Upper lobe of left lung (tissue), 6 donors: ENCODE results near the gene RBM19. TPM values are rescaled to one million over a fixed set of nuclear protein-coding genes. Genes with fewer than 3 reads are reported as not detected.

Experiments used
- ATAC-seq, 2 donors: fragments of 200-7000 bp; cut with Tn5 transposase; one replicate each; pipeline ENCODE4 v1.9.1; 2022; ENCODE audit warnings: mild to moderate bottlenecking in 2 of 2, moderate library complexity in 2 of 2; ENCODE audit not compliant: low FRiP score in 2 of 2
- DNase-seq, 2 donors: peaks; one replicate each; pipeline ENCODE4 v3.0.0-alpha.2; 2019 to 2020
- H3K27ac ChIP-seq, 4 donors: fragments of 200-600 bp; sonication (generic); one replicate each; pipeline ENCODE4 v1.5.1; 2016 to 2019
- H3K27me3 ChIP-seq, 4 donors: fragments of 200-600 bp; sonication (generic); one replicate each; pipeline ENCODE4 v1.5.1; 2017 to 2019
- H3K36me3 ChIP-seq, 4 donors: fragments of 200-600 bp; sonication (generic); one replicate each; pipeline ENCODE4 v1.5.1; 2016 to 2019
- H3K4me1 ChIP-seq, 4 donors: fragments of 200-600 bp; sonication (generic); one replicate each; pipeline ENCODE4 v1.5.1; 2018 to 2019
- H3K4me3 ChIP-seq, 4 donors: fragments of 200-600 bp; sonication (generic); one replicate each; pipeline ENCODE4 v1.5.1; 2017 to 2019; ENCODE audit warnings: mild to moderate bottlenecking in 2 of 4, moderate library complexity in 1 of 4
- H3K9me3 ChIP-seq, 4 donors: fragments of 200-600 bp; sonication (generic); one replicate each; pipeline ENCODE4 v1.5.1; 2018 to 2019
- EP300 ChIP-seq, 4 donors: sonication (generic); formaldehyde crosslinking; IDR thresholded peaks; one replicate each; pipeline ENCODE4 v1.5.1; 2017; ENCODE audit warnings: antibody characterized with exemption in 4 of 4, control low read depth in 2 of 4
- POLR2A ChIP-seq, 4 donors: fragments of 450-650 bp; IDR thresholded peaks; one replicate each; pipeline ENCODE4 v1.5.1; 2016 to 2017; ENCODE audit warnings: antibody characterized with exemption in 4 of 4, mild to moderate bottlenecking in 2 of 4
- POLR2AphosphoS5 ChIP-seq, 2 donors: sonication (generic); formaldehyde crosslinking; IDR thresholded peaks; one replicate each; pipeline ENCODE4 v1.5.1; 2017; ENCODE audit warnings: antibody characterized with exemption in 2 of 2
- WGBS, 2 donors: methylation state at CpG; one replicate each; pipeline ENCODE4 v1.1.5; 2017 to 2018; 5-methylcytosine and 5-hydroxymethylcytosine counted together
- total RNA-seq, 6 donors: library from RNA; depleted of rRNA in 4 of 6; stranded (reverse); fragments of >200 nt in 4 of 6; gene quantifications; one replicate each; pipeline versions ENCODE4 v1.1.0 to v1.2.1, GENCODE V29; 2016 to 2021
- TF ChIP-seq, protein P1 (sequence below), 6 experiments: fragments of 450-650 bp in 4 of 6; fragments of 200-600 bp in 2 of 6; sonication (generic) in 2 of 6; IDR thresholded peaks; one replicate each; pipeline ENCODE4 v1.5.1; 2016 to 2019; ENCODE audit warnings: antibody characterized with exemption in 6 of 6
- donor health status: DM: no; HTN: no; CAD: no; lungs with moderate emphysema.
- donor health status: DM: no; HTN: yes; CAD: no; lungs with severe emphysema.

RBM19 gene
- total RNA-seq, 6 donors from 2014 or later, result 25.5 to 131 (median 39.9) TPM

GRCh38 chr12:113786107-113786506, 180.0 kb downstream of the RBM19 start:
- Histone ChIP-seq H3K9me3 (peaks cover 0 to 3% (median 0%) of the 10 kb centered on the region in 4 donors), H3K4me1 (no peaks in the 10 kb centered on the region), H3K27me3 (no peaks in the 10 kb centered on the region), H3K4me3 (no peak overlapping the region), H3K36me3 (no peaks in the 10 kb centered on the region), H3K27ac (no peak overlapping the region)
- ATAC-seq, result no peak
- 69 to 89% methylated on average over 2 of the region's 2 CpGs for WGBS, 2 donors
- TF ChIP-seq, protein P1, sequence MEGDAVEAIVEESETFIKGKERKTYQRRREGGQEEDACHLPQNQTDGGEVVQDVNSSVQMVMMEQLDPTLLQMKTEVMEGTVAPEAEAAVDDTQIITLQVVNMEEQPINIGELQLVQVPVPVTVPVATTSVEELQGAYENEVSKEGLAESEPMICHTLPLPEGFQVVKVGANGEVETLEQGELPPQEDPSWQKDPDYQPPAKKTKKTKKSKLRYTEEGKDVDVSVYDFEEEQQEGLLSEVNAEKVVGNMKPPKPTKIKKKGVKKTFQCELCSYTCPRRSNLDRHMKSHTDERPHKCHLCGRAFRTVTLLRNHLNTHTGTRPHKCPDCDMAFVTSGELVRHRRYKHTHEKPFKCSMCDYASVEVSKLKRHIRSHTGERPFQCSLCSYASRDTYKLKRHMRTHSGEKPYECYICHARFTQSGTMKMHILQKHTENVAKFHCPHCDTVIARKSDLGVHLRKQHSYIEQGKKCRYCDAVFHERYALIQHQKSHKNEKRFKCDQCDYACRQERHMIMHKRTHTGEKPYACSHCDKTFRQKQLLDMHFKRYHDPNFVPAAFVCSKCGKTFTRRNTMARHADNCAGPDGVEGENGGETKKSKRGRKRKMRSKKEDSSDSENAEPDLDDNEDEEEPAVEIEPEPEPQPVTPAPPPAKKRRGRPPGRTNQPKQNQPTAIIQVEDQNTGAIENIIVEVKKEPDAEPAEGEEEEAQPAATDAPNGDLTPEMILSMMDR (IDR thresholded peaks at IDR 0.05), result no peak
- no peak for TF ChIP-seq POLR2AphosphoS5 (IDR thresholded peaks at IDR 0.05)
- TF ChIP-seq POLR2A (IDR thresholded peaks at IDR 0.05), result no peak
- no peak for TF ChIP-seq EP300 (IDR thresholded peaks at IDR 0.05)
- DNase-seq, result no peak

DNA sequence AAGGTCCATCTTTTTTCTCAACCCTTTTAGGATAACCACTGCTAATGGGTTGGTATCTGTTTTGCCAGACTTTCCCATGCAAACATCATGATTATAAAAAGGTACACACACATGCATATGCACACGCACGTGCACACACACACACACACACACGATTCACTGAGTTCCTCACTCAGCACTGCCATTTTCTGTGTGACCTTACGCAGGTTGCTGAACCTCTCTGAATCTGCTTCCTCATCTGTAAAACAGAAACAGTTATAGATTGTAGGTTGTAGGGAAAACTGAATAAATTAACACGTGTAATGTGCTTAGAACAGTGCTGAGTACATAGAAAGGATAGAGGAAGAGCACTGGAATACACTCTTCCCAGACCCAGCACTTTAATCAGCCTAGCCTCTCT, 182.3 kb downstream of the RBM19 start:
- Histone ChIP-seq H3K4me3 (no peak overlapping the region), H3K36me3 (no peaks in the 10 kb centered on the region), H3K4me1 (no peaks in the 10 kb centered on the region), H3K27ac (no peak overlapping the region), H3K9me3 (peaks cover 0 to 3% (median 0%) of the 10 kb centered on the region in 4 donors), H3K27me3 (peaks cover 0 to 1% (median 0%) of the 10 kb centered on the region in 4 donors)
- ATAC-seq, result no peak
- TF ChIP-seq POLR2AphosphoS5 (IDR thresholded peaks at IDR 0.05) (no peak), EP300 (IDR thresholded peaks at IDR 0.05) (no peak), POLR2A (IDR thresholded peaks at IDR 0.05) (no peak)
- TF ChIP-seq, protein P1 (IDR thresholded peaks at IDR 0.05), result no peak
- WGBS, 2 donors, result 83 to 87% methylated on average over 5 of the region's 5 CpGs
- DNase-seq, result no peak

DNA sequence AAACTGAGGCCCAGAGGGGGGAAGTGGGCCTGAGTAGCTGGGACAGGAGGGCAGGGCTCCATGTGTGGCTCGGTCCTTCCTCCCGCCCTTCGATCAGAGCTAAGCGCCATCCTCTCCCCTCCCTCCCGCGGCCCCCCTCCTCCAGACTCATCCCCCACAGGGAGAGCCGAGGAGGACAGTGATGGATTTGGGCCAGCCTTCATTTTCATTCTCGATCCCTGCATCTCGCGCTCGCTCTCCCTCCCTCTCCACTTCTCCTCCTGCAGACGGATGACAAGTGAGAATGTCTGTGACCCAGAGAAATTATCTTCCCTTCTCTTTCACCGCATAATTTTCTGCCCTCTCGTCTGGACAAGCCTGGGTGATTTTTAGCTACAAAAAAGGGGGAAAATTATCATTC, 183.3 kb downstream of the RBM19 start:
- no peaks in the 10 kb centered on the region for H3K4me1 ChIP-seq
- H3K27ac ChIP-seq, result no peak overlapping the region
- 20 to 23% methylated on average over 12 to 14 of the region's 14 CpGs for WGBS, 2 donors
- H3K9me3 ChIP-seq, result peaks cover 0 to 3% (median 0%) of the 10 kb centered on the region in 4 donors
- ATAC-seq, result no peak
- no peak overlapping the region for H3K4me3 ChIP-seq
- TF ChIP-seq EP300 (IDR thresholded peaks at IDR 0.05) (no peak), POLR2AphosphoS5 (IDR thresholded peaks at IDR 0.05) (no peak), POLR2A (IDR thresholded peaks at IDR 0.05) (no peak)
- TF ChIP-seq, protein P1 (IDR thresholded peaks at IDR 0.05), result no peak
- peaks cover 0 to 4% (median 0%) of the 10 kb centered on the region in 4 donors for H3K27me3 ChIP-seq
- no peak for DNase-seq
- H3K36me3 ChIP-seq, result no peaks in the 10 kb centered on the region

GRCh38 chr12:113781415-113782198, 184.5 kb downstream of the RBM19 start:
- peaks cover 0 to 4% (median 0%) of the 10 kb centered on the region in 4 donors for H3K27me3 ChIP-seq
- H3K4me1 ChIP-seq, result no peaks in the 10 kb centered on the region
- H3K4me3 ChIP-seq, result no peak overlapping the region
- H3K27ac ChIP-seq, result no peak overlapping the region
- ATAC-seq, result no peak
- DNase-seq, result no peak
- H3K36me3 ChIP-seq, result no peaks in the 10 kb centered on the region
- TF ChIP-seq POLR2A (IDR thresholded peaks at IDR 0.05) (no peak), POLR2AphosphoS5 (IDR thresholded peaks at IDR 0.05) (no peak), EP300 (IDR thresholded peaks at IDR 0.05) (no peak)
- TF ChIP-seq, protein P1 (IDR thresholded peaks at IDR 0.05), result no peak
- WGBS, 2 donors, result 57 to 63% methylated on average over 10 of the region's 10 CpGs
- H3K9me3 ChIP-seq, result peaks cover 0 to 3% (median 0%) of the 10 kb centered on the region in 4 donors
